Neural crest cell (in vitro differentiated cells): ENCODE results near the gene EEF1A2. TPM values are rescaled to one million over a fixed set of nuclear protein-coding genes. Genes with fewer than 3 reads are reported as not detected.

Experiments used
- DNase-seq: peaks from one replicate; pipeline ENCODE4 v3.0.0; 2021; ENCODE audit warnings: low read depth, mixed read lengths, low spot score
- H3K27ac Mint-ChIP-seq: one replicate; pipeline ENCODE4 v1.8.0; 2021; ENCODE audit warnings: mild to moderate bottlenecking, mixed read lengths; ENCODE audit not compliant: unreplicated experiment
- H3K27me3 Mint-ChIP-seq: 2 replicates; pipeline ENCODE4 v1.8.0; 2021; ENCODE audit warnings: low read depth, mild to moderate bottlenecking, mixed read lengths
- H3K36me3 Mint-ChIP-seq: 2 replicates; pipeline ENCODE4 v1.8.0; 2021; ENCODE audit warnings: low read depth, mild to moderate bottlenecking, mixed read lengths
- H3K4me1 Mint-ChIP-seq: 2 replicates; pipeline ENCODE4 v1.8.0; 2021; ENCODE audit warnings: mixed read lengths
- H3K4me3 Mint-ChIP-seq: one replicate; pipeline ENCODE4 v1.8.0; 2021; ENCODE audit warnings: mild to moderate bottlenecking, mixed read lengths
- H3K9me3 Mint-ChIP-seq: 2 replicates; pipeline ENCODE4 v1.8.0; 2021; ENCODE audit warnings: mixed read lengths
- CTCF ChIP-seq: fragments of 200-600 bp; sonication (generic); conservative IDR thresholded peaks from 2 replicates; pipeline ENCODE4 v1.5.0; 2021; ENCODE audit warnings: antibody characterized with exemption, mild to moderate bottlenecking
- total RNA-seq: library from RNA; stranded (reverse); gene quantifications from 2 replicates; pipeline ENCODE4 v1.2.1, GENCODE V29; 2021

Gene EEF1A2
- total RNA-seq, 1 donor from 2014 or later = 4.6 TPM

GRCh38 chr20:63532449-63532971 lies 33.6 kb upstream of the EEF1A2 start:
- no peak for DNase-seq
- H3K4me3 Mint-ChIP-seq = no peak overlapping the region
- no peak for TF ChIP-seq CTCF
- no peak overlapping the region for H3K27ac Mint-ChIP-seq
- peaks cover 9% of the 10 kb centered on the region for H3K27me3 Mint-ChIP-seq
- no peaks in the 10 kb centered on the region for H3K36me3 Mint-ChIP-seq
- H3K9me3 Mint-ChIP-seq = no peaks in the 10 kb centered on the region
- peaks cover 20% of the 10 kb centered on the region for H3K4me1 Mint-ChIP-seq

- Mint-ChIP-seq H3K4me1 (peaks cover 20% of the 10 kb centered on the region), H3K4me3 (peak overlapping the region; percentile 4), H3K27me3 (peaks cover 9% of the 10 kb centered on the region), H3K36me3 (no peaks in the 10 kb centered on the region), H3K9me3 (no peaks in the 10 kb centered on the region), H3K27ac (peak overlapping the region; percentile 44)
- no peak for DNase-seq
- no peak for TF ChIP-seq CTCF
Observed at GRCh38 chr20:63531686-63532448, 33.0 kb upstream of the EEF1A2 start.

GRCh38 chr20:63530788-63531160 lies 31.9 kb upstream of the EEF1A2 start:
- Mint-ChIP-seq H3K4me3 (no peak overlapping the region), H3K4me1 (peaks cover 16% of the 10 kb centered on the region), H3K36me3 (no peaks in the 10 kb centered on the region), H3K27me3 (peaks cover 9% of the 10 kb centered on the region), H3K9me3 (no peaks in the 10 kb centered on the region), H3K27ac (no peak overlapping the region)
- DNase-seq = no peak
- no peak for TF ChIP-seq CTCF

GRCh38 chr20:63529861-63530787 lies 31.2 kb upstream of the EEF1A2 start:
- H3K4me1 Mint-ChIP-seq = peaks cover 18% of the 10 kb centered on the region
- H3K27me3 Mint-ChIP-seq = peaks cover 9% of the 10 kb centered on the region
- no peaks in the 10 kb centered on the region for H3K36me3 Mint-ChIP-seq
- H3K9me3 Mint-ChIP-seq = no peaks in the 10 kb centered on the region
- H3K27ac Mint-ChIP-seq = no peak overlapping the region
- TF ChIP-seq CTCF = no peak
- no peak overlapping the region for H3K4me3 Mint-ChIP-seq
- DNase-seq = no peak

GRCh38 chr20:63529180-63529860 lies 30.4 kb upstream of the EEF1A2 start:
- DNase-seq = no peak
- Mint-ChIP-seq H3K4me3 (peak overlapping the region; percentile 69), H3K9me3 (no peaks in the 10 kb centered on the region), H3K36me3 (no peaks in the 10 kb centered on the region), H3K27ac (no peak overlapping the region), H3K27me3 (peaks cover 9% of the 10 kb centered on the region), H3K4me1 (peaks cover 26% of the 10 kb centered on the region)
- no peak for TF ChIP-seq CTCF
